Measurements from ENCODE around the gene CSKMT.
A peak's percentile ranks its signal among the peaks of the same experiment; 100 is the strongest.

The CSKMT gene

GRCh38 chr11:62664405-62665074, 572 bp upstream of the CSKMT start:
- Histone ChIP-seq H3F3A (ENCODE audit: insufficient read depth, low read length) (no peaks in the 10 kb centered on the region), H3K27me3 (ENCODE audit: insufficient read depth, low read length) (no peaks in the 10 kb centered on the region), H2AFZ (ENCODE audit: low read length) (no peak overlapping the region), H3K9ac (ENCODE audit: low read length) (peak overlapping the region; percentile 99), H3K4me2 (ENCODE audit: low read length) (peak overlapping the region; percentile 94), H3K79me2 (ENCODE audit: insufficient read depth, low read length) (peaks cover 11% of the 10 kb centered on the region; the same call in 1 of the 2 replicates), H3K27ac (ENCODE audit: low read depth, low read length, poor library complexity, severe bottlenecking) (peak overlapping the region; percentile 93), H3K9me2 (ENCODE audit: low read depth, low read length) (no peaks in the 10 kb centered on the region), H4K20me1 (ENCODE audit: insufficient read depth, low read length) (no peaks in the 10 kb centered on the region), H3K36me3 (ENCODE audit: insufficient read depth, low read length) (peaks cover 56% of the 10 kb centered on the region), H3K4me1 (ENCODE audit: insufficient read depth, low read length, severe bottlenecking) (peaks cover 37% of the 10 kb centered on the region), H3K4me3 (ENCODE audit: low read depth, low read length, poor library complexity, severe bottlenecking) (peak overlapping the region; percentile 94), H3K9me3 (ENCODE audit: low read length) (no peaks in the 10 kb centered on the region)
- no peak for TF ChIP-seq EZH2 (IDR thresholded peaks at IDR 0.05; ENCODE audit: borderline replicate concordance, low read length)
- no peak for TF ChIP-seq CTCF (IDR thresholded peaks at IDR 0.05; ENCODE audit: low read length)

GRCh38 chr11:62665599-62666258, 617 bp downstream of the CSKMT start:
- Histone ChIP-seq H3K36me3 (ENCODE audit: insufficient read depth, low read length) (peaks cover 48% of the 10 kb centered on the region), H3K4me2 (ENCODE audit: low read length) (peak overlapping the region; percentile 94), H3K9me3 (ENCODE audit: low read length) (no peaks in the 10 kb centered on the region), H3K27me3 (ENCODE audit: insufficient read depth, low read length) (no peaks in the 10 kb centered on the region), H3K4me1 (ENCODE audit: insufficient read depth, low read length, severe bottlenecking) (peaks cover 49% of the 10 kb centered on the region), H3K9ac (ENCODE audit: low read length) (peak overlapping the region; percentile 99), H3K27ac (ENCODE audit: low read depth, low read length, poor library complexity, severe bottlenecking) (peak overlapping the region; percentile 93), H4K20me1 (ENCODE audit: insufficient read depth, low read length) (no peaks in the 10 kb centered on the region), H3K4me3 (ENCODE audit: low read depth, low read length, poor library complexity, severe bottlenecking) (peak overlapping the region; percentile 94), H2AFZ (ENCODE audit: low read length) (no peak overlapping the region), H3K79me2 (ENCODE audit: insufficient read depth, low read length) (peaks cover 11% of the 10 kb centered on the region; the same call in 1 of the 2 replicates), H3K9me2 (ENCODE audit: low read depth, low read length) (no peaks in the 10 kb centered on the region), H3F3A (ENCODE audit: insufficient read depth, low read length) (no peaks in the 10 kb centered on the region)
- TF ChIP-seq EZH2 (IDR thresholded peaks at IDR 0.05; ENCODE audit: borderline replicate concordance, low read length) (no peak), CTCF (IDR thresholded peaks at IDR 0.05; ENCODE audit: low read length) (no peak)

- no peaks in the 10 kb centered on the region for H3K9me2 ChIP-seq (ENCODE audit: low read depth, low read length)
- H3K4me1 ChIP-seq (ENCODE audit: insufficient read depth, low read length, severe bottlenecking), result peaks cover 53% of the 10 kb centered on the region
- H3K27me3 ChIP-seq (ENCODE audit: insufficient read depth, low read length), result no peaks in the 10 kb centered on the region
- H3K4me2 ChIP-seq (ENCODE audit: low read length), result peak overlapping the region; percentile 94
- H3K4me3 ChIP-seq (ENCODE audit: low read depth, low read length, poor library complexity, severe bottlenecking), result peak overlapping the region; percentile 94
- no peaks in the 10 kb centered on the region for H3F3A ChIP-seq (ENCODE audit: insufficient read depth, low read length)
- H3K79me2 ChIP-seq (ENCODE audit: insufficient read depth, low read length), result peaks cover 15% of the 10 kb centered on the region; the same call in 1 of the 2 replicates
- H2AFZ ChIP-seq (ENCODE audit: low read length), result no peak overlapping the region
- peak overlapping the region; percentile 99 for H3K9ac ChIP-seq (ENCODE audit: low read length)
- H3K27ac ChIP-seq (ENCODE audit: low read depth, low read length, poor library complexity, severe bottlenecking), result peak overlapping the region; percentile 93
- TF ChIP-seq EZH2 (IDR thresholded peaks at IDR 0.05; ENCODE audit: borderline replicate concordance, low read length) (no peak), CTCF (IDR thresholded peaks at IDR 0.05; ENCODE audit: low read length) (no peak)
- H3K36me3 ChIP-seq (ENCODE audit: insufficient read depth, low read length), result peaks cover 45% of the 10 kb centered on the region
- H3K9me3 ChIP-seq (ENCODE audit: low read length), result no peaks in the 10 kb centered on the region
- no peaks in the 10 kb centered on the region for H4K20me1 ChIP-seq (ENCODE audit: insufficient read depth, low read length)
Observed at GRCh38 chr11:62666259-62666926, 1.3 kb downstream of the CSKMT start.

All from OCI-LY1 (cell line).